PC-3 (cell line): ENCODE data around the gene PBX2. TPM values are rescaled to one million over a fixed set of nuclear protein-coding genes. Genes with fewer than 3 reads are reported as not detected.
"Not testable (repeated sequence)": the region's sequence is repeated elsewhere in the genome, so short reads cannot be mapped to it uniquely, and the experiment has no call there.

ENCODE experiments used
- ATAC-seq: fragments of 200-7000 bp; cut with Tn5 transposase; 2 replicates; pipeline ENCODE4 v1.9.1; 2020; ENCODE audit warnings: mild to moderate bottlenecking, moderate library complexity
- BruUV-seq: library from RNA; stranded (reverse); fragments of 400-500 nt; replicated peaks from 2 replicates; lab custom pipeline; 2021; lab: Mats Ljungman, UMichigan
- CTCF ChIA-PET: fragments of 300-600 bp; sonication (Branson Sonifier 250); formaldehyde crosslinking; loops from one replicate; lab custom pipeline; 2022; ENCODE audit warnings: antibody characterized with exemption; lab: Charles Lee
- POLR2A ChIA-PET: fragments of 300-600 bp; sonication (Branson Sonifier 250); formaldehyde crosslinking; loops from one replicate; lab custom pipeline; 2022; ENCODE audit warnings: antibody characterized with exemption; ENCODE audit not compliant: unreplicated experiment; lab: Charles Lee
- DNase-seq: peaks from one replicate; pipeline ENCODE4 v3.0.0-alpha.2; 2015
- H2AFZ ChIP-seq: fragments of 300-600 bp; sonication (generic); 2 replicates; pipeline ENCODE4 v1.6.0; 2016; ENCODE audit warnings: antibody characterized with exemption, low read length
- H3F3A ChIP-seq: fragments of 300-600 bp; sonication (generic); one replicate; pipeline ENCODE4 v1.6.0; 2017; ENCODE audit warnings: antibody characterized with exemption, low read length, control low read depth, mild to moderate bottlenecking; ENCODE audit not compliant: unreplicated experiment
- H3K27ac ChIP-seq: fragments of 300-600 bp; sonication (generic); 2 replicates; pipeline ENCODE4 v1.5.1; 2016; ENCODE audit warnings: mild to moderate bottlenecking, low read length
- H3K27me3 ChIP-seq: fragments of 300-600 bp; sonication (generic); 2 replicates; pipeline ENCODE4 v1.6.1; 2016; ENCODE audit warnings: low read length, mixed read lengths
- H3K36me3 ChIP-seq: fragments of 300-600 bp; sonication (generic); 2 replicates; pipeline ENCODE4 v1.6.1; 2016; ENCODE audit warnings: low read depth, mixed run types, low read length, mixed read lengths
- H3K4me1 ChIP-seq: fragments of 300-600 bp; sonication (generic); 2 replicates; pipeline ENCODE4 v1.5.1; 2016; ENCODE audit warnings: low read length; ENCODE audit not compliant: insufficient read depth
- H3K4me2 ChIP-seq: fragments of 300-600 bp; sonication (generic); 2 replicates; pipeline ENCODE4 v1.6.0; 2016; ENCODE audit warnings: low read length
- H3K4me3 ChIP-seq: fragments of 300-600 bp; sonication (generic); 2 replicates; pipeline ENCODE4 v1.5.1; 2016; ENCODE audit warnings: mild to moderate bottlenecking, low read length, mixed read lengths
- H3K79me2 ChIP-seq: fragments of 300-600 bp; sonication (generic); 2 replicates; pipeline ENCODE4 v1.6.1; 2017; ENCODE audit warnings: low read length, mixed read lengths
- H3K9ac ChIP-seq: fragments of 300-600 bp; sonication (generic); 2 replicates; pipeline ENCODE4 v1.6.0; 2016; ENCODE audit warnings: mild to moderate bottlenecking, low read length
- H3K9me2 ChIP-seq: fragments of 300-600 bp; sonication (generic); replicated peaks from 2 replicates; pipeline ENCODE4 v1.6.1; 2016; ENCODE audit warnings: mixed run types, low read length, mixed read lengths
- H3K9me3 ChIP-seq: fragments of 300-600 bp; sonication (generic); 2 replicates; pipeline ENCODE4 v1.6.1; 2016; ENCODE audit warnings: low read length, mixed read lengths
- H4K20me1 ChIP-seq: fragments of 300-600 bp; sonication (generic); 2 replicates; pipeline ENCODE4 v1.6.1; 2016; ENCODE audit warnings: low read length, mixed read lengths
- CTCF ChIP-seq: fragments of 300-600 bp; sonication (generic); conservative IDR thresholded peaks from 2 replicates; pipeline ENCODE4 v1.5.1; 2017; ENCODE audit warnings: antibody characterized with exemption, low read depth, mild to moderate bottlenecking, low read length
- EZH2 ChIP-seq: fragments of 300-600 bp; sonication (generic); IDR thresholded peaks from one replicate; pipeline ENCODE4 v1.6.1; 2017; ENCODE audit warnings: antibody characterized with exemption, mild to moderate bottlenecking, low read length; ENCODE audit not compliant: unreplicated experiment
- EZH2phosphoT487 ChIP-seq: fragments of 300-600 bp; sonication (generic); IDR thresholded peaks from 2 replicates; pipeline ENCODE4 v1.6.1; 2018; ENCODE audit warnings: mild to moderate bottlenecking, antibody characterized with exemption, low read length, borderline replicate concordance
- intact Hi-C: fragments of 100-400 bp; cut with micrococcal nuclease; formaldehyde crosslinking; loops from 2 replicates; pipeline ENCODE4 v1.9.0; 2023
- total RNA-seq: library from RNA; depleted of rRNA; stranded (reverse); fragments of >200 nt; gene quantifications from 2 replicates; pipeline ENCODE4 v1.2.3, GENCODE V29; 2014

PBX2 gene
- total RNA-seq, 1 experiment from 2014 or later, result 25.3 TPM

GRCh38 chr6:32194825-32195651, 5.0 kb upstream of the PBX2 start:
- no peaks in the 10 kb centered on the region for H3K36me3 ChIP-seq
- POLR2A ChIA-PET, result interaction anchor here (0.6 to 1.3 kb wide), 9 partner anchors 10 to 777 kb away, joined by 3 to 20 read pairs (median 3); partner anchors contain the start of genes ATF6B, FKBPL and HSPA1B
- peak overlapping the region; percentile 65 for H3K27ac ChIP-seq
- peak overlapping the region; percentile 98 for H3K4me2 ChIP-seq
- peaks cover 32% of the 10 kb centered on the region for H3K4me1 ChIP-seq
- no peaks in the 10 kb centered on the region for H3K27me3 ChIP-seq
- H3K79me2 ChIP-seq, result peaks cover 4% of the 10 kb centered on the region; the same call in 1 of the 2 replicates
- H4K20me1 ChIP-seq, result no peaks in the 10 kb centered on the region
- DNase-seq (peak; percentile 58), ATAC-seq (peak; percentile 87)
- BruUV-seq, result TSS peak; percentile 99
- H3K9me2 ChIP-seq, result no peaks in the 10 kb centered on the region
- no peak for TF ChIP-seq EZH2phosphoT487
- TF ChIP-seq CTCF, result peak; percentile 74
- no peak for TF ChIP-seq EZH2
- H3K9me3 ChIP-seq, result no peaks in the 10 kb centered on the region
- peak overlapping the region; percentile 82 for H3K9ac ChIP-seq
- intact Hi-C loops, result loop anchor here (1.0 to 5.0 kb wide), 5 partner anchors 17 to 777 kb away; partner anchors contain the start of genes ATF6B and RNF5
- CTCF ChIA-PET, result interaction anchor here (0.6 to 1.2 kb wide), 6 partner anchors 17 to 789 kb away, joined by 3 to 10 read pairs (median 4); no protein-coding TSS in a partner anchor
- H3K4me3 ChIP-seq, result peak overlapping the region; percentile 72
- no peaks in the 10 kb centered on the region for H3F3A ChIP-seq
- H2AFZ ChIP-seq, result peak overlapping the region; percentile 81

GRCh38 chr6:32194388-32194787, 4.4 kb upstream of the PBX2 start:
- no TSS peak for BruUV-seq
- POLR2A ChIA-PET, result no interaction called here
- no peak overlapping the region for H2AFZ ChIP-seq

GRCh38 chr6:32193096-32193495, 3.1 kb upstream of the PBX2 start:
- H3K9ac ChIP-seq, H4K20me1 ChIP-seq, H3K27me3 ChIP-seq, POLR2A ChIA-PET, intact Hi-C loops, H3K27ac ChIP-seq, H3K36me3 ChIP-seq, H3K4me3 ChIP-seq, H3K9me2 ChIP-seq, ATAC-seq, H3F3A ChIP-seq, DNase-seq, H2AFZ ChIP-seq, CTCF ChIA-PET, BruUV-seq, H3K9me3 ChIP-seq: not testable (repeated sequence)
- Histone ChIP-seq H3K4me2 (peak overlapping the region; percentile 61; the same call in 1 of the 2 replicates), H3K4me1 (peaks cover 41% of the 10 kb centered on the region), H3K79me2 (peaks cover 18% of the 10 kb centered on the region)

More at GRCh38 chr6:32194388-32194787, 4.4 kb upstream of the PBX2 start:
- Histone ChIP-seq H3K36me3 (no peaks in the 10 kb centered on the region), H3K4me2 (no peak overlapping the region), H3K9me2 (no peaks in the 10 kb centered on the region), H3F3A (no peaks in the 10 kb centered on the region), H3K9me3 (no peaks in the 10 kb centered on the region), H3K79me2 (peaks cover 7% of the 10 kb centered on the region), H3K4me1 (peaks cover 32% of the 10 kb centered on the region), H4K20me1 (no peaks in the 10 kb centered on the region), H3K4me3 (no peak overlapping the region), H3K27me3 (no peaks in the 10 kb centered on the region), H3K9ac (no peak overlapping the region), H3K27ac (no peak overlapping the region)
- ATAC-seq (no peak), DNase-seq (no peak)
- TF ChIP-seq EZH2, result no peak
- no peak for TF ChIP-seq EZH2phosphoT487
- CTCF ChIA-PET, result no interaction called here
- intact Hi-C loops, result loop anchor here (2.0 kb wide), 1 partner anchor 218 kb away; no protein-coding TSS in a partner anchor
